C4-2B (cell line): Measurements from ENCODE around the gene SFSWAP.
A peak's percentile ranks its signal among the peaks of the same experiment; 100 is the strongest.

Experiments
- H3K27ac ChIP-seq: fragments of 450-650 bp; 2 replicates; pipeline ENCODE4 v1.5.1; 2017
- CTCF ChIP-seq: fragments of 450-650 bp; conservative IDR thresholded peaks from 2 replicates; pipeline ENCODE4 v1.5.1; 2017; ENCODE audit warnings: mild to moderate bottlenecking
- ZFX ChIP-seq: fragments of 450-650 bp; IDR thresholded peaks from 2 replicates; pipeline ENCODE4 v1.6.1; 2017

Gene SFSWAP

GRCh38 chr12:131827961-131828534, 117.2 kb downstream of the SFSWAP start, which contains the start of gene MMP17:
TSS of gene MMP17 (plus strand) at chr12:131828393. CDS start at chr12:131828495, 102 bp downstream.
- H3K27ac ChIP-seq, result no peak within 1 kb of the TSS
- TF ChIP-seq ZFX (no peak), CTCF (peak; percentile 24; the same call in 1 of the 2 replicates)

GRCh38 chr12:131828671-131829355, 117.9 kb downstream of the SFSWAP start:
- TF ChIP-seq ZFX (no peak), CTCF (no peak)
- H3K27ac ChIP-seq, result no peak overlapping the region

- no peak for TF ChIP-seq CTCF
- no peak for TF ChIP-seq ZFX
- H3K27ac ChIP-seq, result no peak overlapping the region
These were observed 118.5 kb downstream of the SFSWAP start for GRCh38 chr12:131829356-131829747.

GRCh38 chr12:131829791-131830334, 119.0 kb downstream of the SFSWAP start:
- H3K27ac ChIP-seq, result no peak overlapping the region
- no peak for TF ChIP-seq CTCF
- TF ChIP-seq ZFX, result no peak

- TF ChIP-seq CTCF (peak; percentile 79), ZFX (no peak)
- no peak overlapping the region for H3K27ac ChIP-seq
These were observed 119.5 kb downstream of the SFSWAP start for GRCh38 chr12:131830335-131830913.

GRCh38 chr12:131830914-131831571, 120.2 kb downstream of the SFSWAP start:
- no peak for TF ChIP-seq CTCF
- TF ChIP-seq ZFX, result no peak
- H3K27ac ChIP-seq, result no peak overlapping the region

- no peak overlapping the region for H3K27ac ChIP-seq
- TF ChIP-seq CTCF, result no peak
- TF ChIP-seq ZFX, result no peak
These were observed 120.7 kb downstream of the SFSWAP start for GRCh38 chr12:131831635-131832041.
